ENCODE results near the gene IFT22.
"Not testable (repeated sequence)": the region's sequence is repeated elsewhere in the genome, so short reads cannot be mapped to it uniquely, and the experiment has no call there.

IFT22 gene

GRCh38 chr7:101294039-101294831, 27.4 kb downstream of the IFT22 start:
- H3K23ac ChIP-seq (ENCODE audit: low read length in 2 of 2), result no peak overlapping the region
- H3K79me1 ChIP-seq (replicated peaks; ENCODE audit: low read length, poor library complexity, severe bottlenecking), result no peaks in the 10 kb centered on the region
- no peak overlapping the region for H2AK5ac ChIP-seq (ENCODE audit: low read length, severe bottlenecking)
- H4K91ac ChIP-seq (ENCODE audit: low read length), result no peak overlapping the region
- DNase-seq, result no peak
- H3K36me3 ChIP-seq (ENCODE audit: control insufficient read depth in 1 of 2, insufficient read depth in 2 of 2, low read depth in 1 of 2, low read length in 2 of 2), result no peaks in the 10 kb centered on the region
- H3K27ac ChIP-seq (ENCODE audit: low read length, poor library complexity, severe bottlenecking), result no peak overlapping the region
- no peak overlapping the region for H3K18ac ChIP-seq (ENCODE audit: low read depth in 1 of 2, low read length in 2 of 2)
- H3K4me3 ChIP-seq (ENCODE audit: insufficient read depth in 1 of 2, low read depth in 1 of 2, low read length in 2 of 2), result no peak overlapping the region
- H3K4me2 ChIP-seq (ENCODE audit: low read length, poor library complexity, severe bottlenecking), result no peak overlapping the region
- no peak overlapping the region for H3K4ac ChIP-seq (ENCODE audit: low read depth in 1 of 2, low read length in 2 of 2)
- H4K8ac ChIP-seq (ENCODE audit: low read length), result no peak overlapping the region
- no peak overlapping the region for H2BK120ac ChIP-seq (ENCODE audit: low read depth, low read length)
- peaks cover 60 to 77% of the 10 kb centered on the region in 2 experiments for H3K27me3 ChIP-seq (ENCODE audit: control insufficient read depth in 1 of 2, insufficient read depth in 1 of 2, low read length in 2 of 2)
- H3K14ac ChIP-seq (ENCODE audit: low read length in 2 of 2), result no peak overlapping the region
- H3K9ac ChIP-seq (ENCODE audit: low read length), result no peak overlapping the region
- H3K4me1 ChIP-seq (ENCODE audit: control insufficient read depth, insufficient read depth, low read depth, low read length), result no peaks in the 10 kb centered on the region
- H3K9me3 ChIP-seq (ENCODE audit: control insufficient read depth, low read length), result no peaks in the 10 kb centered on the region
- 48% methylated on average over 11 of the region's 12 CpGs for WGBS
- no peak overlapping the region for H2BK15ac ChIP-seq (ENCODE audit: low read depth, poor library complexity, severe bottlenecking)
- no peak overlapping the region for H2BK12ac ChIP-seq (ENCODE audit: low read length in 2 of 2)
- H2BK5ac ChIP-seq (ENCODE audit: low read depth, low read length, poor library complexity, severe bottlenecking), result no peak overlapping the region
- no peak overlapping the region for H2AFZ ChIP-seq (ENCODE audit: low read depth, low read length)

GRCh38 chr7:101293069-101294021, 28.3 kb downstream of the IFT22 start:
- not testable (repeated sequence) for H2BK120ac ChIP-seq (ENCODE audit: low read depth, low read length); H3K79me1 ChIP-seq (replicated peaks; ENCODE audit: low read length, poor library complexity, severe bottlenecking); H3K4me2 ChIP-seq (ENCODE audit: low read length, poor library complexity, severe bottlenecking); H3K27ac ChIP-seq (ENCODE audit: low read length, poor library complexity, severe bottlenecking); H4K91ac ChIP-seq (ENCODE audit: low read length); H2AK5ac ChIP-seq (ENCODE audit: low read length, severe bottlenecking); H2BK12ac ChIP-seq (ENCODE audit: low read length in 2 of 2); H2BK5ac ChIP-seq (ENCODE audit: low read depth, low read length, poor library complexity, severe bottlenecking); H2AFZ ChIP-seq (ENCODE audit: low read depth, low read length); H2BK15ac ChIP-seq (ENCODE audit: low read depth, poor library complexity, severe bottlenecking); H3K4ac ChIP-seq (ENCODE audit: low read depth in 1 of 2, low read length in 2 of 2); H3K14ac ChIP-seq (ENCODE audit: low read length in 2 of 2); H3K9ac ChIP-seq (ENCODE audit: low read length); H3K4me1 ChIP-seq (ENCODE audit: control insufficient read depth, insufficient read depth, low read depth, low read length); H3K18ac ChIP-seq (ENCODE audit: low read depth in 1 of 2, low read length in 2 of 2); H3K4me3 ChIP-seq (ENCODE audit: insufficient read depth in 1 of 2, low read depth in 1 of 2, low read length in 2 of 2); H4K8ac ChIP-seq (ENCODE audit: low read length); H3K9me3 ChIP-seq (ENCODE audit: control insufficient read depth, low read length); H3K36me3 ChIP-seq (ENCODE audit: control insufficient read depth in 1 of 2, insufficient read depth in 2 of 2, low read depth in 1 of 2, low read length in 2 of 2); H3K23ac ChIP-seq (ENCODE audit: low read length in 2 of 2); DNase-seq
- 48% methylated on average over 14 of the region's 16 CpGs for WGBS
- H3K27me3 ChIP-seq (ENCODE audit: control insufficient read depth in 1 of 2, insufficient read depth in 1 of 2, low read length in 2 of 2), result peaks cover 57 to 77% of the 10 kb centered on the region in 2 experiments

- not testable (repeated sequence) for H3K36me3 ChIP-seq (ENCODE audit: control insufficient read depth in 1 of 2, insufficient read depth in 2 of 2, low read depth in 1 of 2, low read length in 2 of 2); H3K4me3 ChIP-seq (ENCODE audit: insufficient read depth in 1 of 2, low read depth in 1 of 2, low read length in 2 of 2); H2BK12ac ChIP-seq (ENCODE audit: low read length in 2 of 2); H3K9ac ChIP-seq (ENCODE audit: low read length); H3K18ac ChIP-seq (ENCODE audit: low read depth in 1 of 2, low read length in 2 of 2); H4K91ac ChIP-seq (ENCODE audit: low read length); H3K4ac ChIP-seq (ENCODE audit: low read depth in 1 of 2, low read length in 2 of 2); H3K23ac ChIP-seq (ENCODE audit: low read length in 2 of 2); H3K14ac ChIP-seq (ENCODE audit: low read length in 2 of 2); H3K79me1 ChIP-seq (replicated peaks; ENCODE audit: low read length, poor library complexity, severe bottlenecking); DNase-seq; H3K4me1 ChIP-seq (ENCODE audit: control insufficient read depth, insufficient read depth, low read depth, low read length); H2BK5ac ChIP-seq (ENCODE audit: low read depth, low read length, poor library complexity, severe bottlenecking); H2AK5ac ChIP-seq (ENCODE audit: low read length, severe bottlenecking); H4K8ac ChIP-seq (ENCODE audit: low read length); H2AFZ ChIP-seq (ENCODE audit: low read depth, low read length); H3K27ac ChIP-seq (ENCODE audit: low read length, poor library complexity, severe bottlenecking); H3K4me2 ChIP-seq (ENCODE audit: low read length, poor library complexity, severe bottlenecking); H2BK15ac ChIP-seq (ENCODE audit: low read depth, poor library complexity, severe bottlenecking); H3K9me3 ChIP-seq (ENCODE audit: control insufficient read depth, low read length); H2BK120ac ChIP-seq (ENCODE audit: low read depth, low read length)
- WGBS, result 66% methylated on average over 5 of the region's 5 CpGs
- H3K27me3 ChIP-seq (ENCODE audit: control insufficient read depth in 1 of 2, insufficient read depth in 1 of 2, low read length in 2 of 2), result peaks cover 56 to 76% of the 10 kb centered on the region in 2 experiments
These were observed 29.0 kb downstream of the IFT22 start for GRCh38 chr7:101292566-101292965.

Measured in mesenchymal stem cell (in vitro differentiated cells and primary cell).